Activated CD4-positive, alpha-beta memory T cell treated with anti-CD3 and anti-CD28 coated beads, Interleukin-2, amount 10 ng/mL, durations not matched to agents 7 days and 5 days (primary cell): ENCODE data around the gene KCNAB2. TPM values are rescaled to one million over a fixed set of nuclear protein-coding genes. Genes with fewer than 3 reads are reported as not detected.

Source experiments
- CTCF ChIA-PET: fragments of 350-600 bp; sonication (Branson Sonifier 250); formaldehyde crosslinking; loops from one replicate; lab custom pipeline; 2021; ENCODE audit warnings: antibody characterized with exemption, inconsistent platforms; lab: Charles Lee
- POLR2A ChIA-PET: fragments of 350-600 bp; sonication (Branson Sonifier 250); formaldehyde crosslinking; loops from one replicate; lab custom pipeline; 2021; ENCODE audit warnings: antibody characterized with exemption; lab: Charles Lee
- DNase-seq: peaks from one replicate; pipeline ENCODE4 v3.0.0-alpha.2; 2020
- H3K27ac Mint-ChIP-seq: one replicate; pipeline ENCODE4 v1.8.0; 2021; ENCODE audit warnings: mild to moderate bottlenecking, mixed read lengths
- H3K27me3 Mint-ChIP-seq: one replicate; pipeline ENCODE4 v1.8.0; 2021; ENCODE audit warnings: mixed read lengths
- H3K36me3 Mint-ChIP-seq: one replicate; pipeline ENCODE4 v1.8.0; 2021; ENCODE audit warnings: low read depth, mixed read lengths
- H3K4me1 Mint-ChIP-seq: one replicate; pipeline ENCODE4 v1.8.0; 2021; ENCODE audit warnings: mixed read lengths
- H3K4me3 Mint-ChIP-seq: one replicate; pipeline ENCODE4 v1.8.0; 2021; ENCODE audit warnings: mild to moderate bottlenecking, mixed read lengths
- H3K9me3 Mint-ChIP-seq: one replicate; pipeline ENCODE4 v1.8.0; 2021; ENCODE audit warnings: mixed read lengths
- total RNA-seq, 2 experiments: library from RNA; stranded (reverse); gene quantifications; one replicate each; pipeline ENCODE4 v1.2.3, GENCODE V29; 2021

KCNAB2 gene
- total RNA-seq, 2 experiments from 2014 or later: 284 to 286 TPM

DNA sequence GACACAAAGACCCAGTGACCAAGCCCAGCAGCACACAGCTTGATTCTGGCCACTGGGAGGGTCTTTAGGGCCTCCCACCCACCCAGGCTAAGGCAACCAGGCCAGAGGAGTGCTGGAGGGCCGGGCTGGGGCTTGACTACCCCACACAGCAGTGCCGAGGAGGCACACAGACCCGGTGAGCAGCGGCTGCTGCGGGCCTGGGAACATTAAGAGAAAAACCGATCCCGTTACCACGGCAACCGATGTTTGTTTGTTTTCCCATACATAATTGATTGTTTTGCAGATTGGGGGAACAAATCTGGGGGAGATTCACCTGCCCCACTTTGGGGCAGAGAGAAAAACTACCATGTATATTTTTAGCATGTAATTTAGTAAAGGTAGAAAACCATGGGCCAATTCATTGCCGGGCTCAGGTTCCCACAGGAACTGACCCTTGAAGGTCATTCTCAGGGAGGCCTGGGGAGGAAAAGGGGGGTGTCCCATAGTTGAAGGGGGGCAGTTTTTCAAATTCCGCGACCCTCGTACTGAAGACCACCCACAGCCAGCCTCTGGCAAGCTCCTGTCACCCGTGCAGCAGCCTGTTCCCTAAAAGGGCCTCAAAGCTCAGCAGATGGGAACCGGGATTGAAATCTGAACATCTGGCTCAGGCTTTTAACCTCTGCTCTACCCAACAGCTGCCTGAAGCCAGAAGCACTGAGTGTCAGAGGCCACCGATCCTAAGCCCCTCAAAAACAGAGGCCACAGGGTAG is 99.1 kb downstream of the KCNAB2 start:
- Mint-ChIP-seq H3K27ac (no peak overlapping the region), H3K4me3 (no peak overlapping the region), H3K4me1 (peaks cover 3% of the 10 kb centered on the region), H3K27me3 (peaks cover 3% of the 10 kb centered on the region), H3K36me3 (no peaks in the 10 kb centered on the region), H3K9me3 (no peaks in the 10 kb centered on the region)
- DNase-seq: no peak
- CTCF ChIA-PET: no interaction called here
- POLR2A ChIA-PET: no interaction called here

GRCh38 chr1:6145396-6145750 is 99.7 kb downstream of the KCNAB2 start:
- ChIA-PET POLR2A (no interaction called here), CTCF (no interaction called here)
- Mint-ChIP-seq H3K9me3 (no peaks in the 10 kb centered on the region), H3K4me3 (no peak overlapping the region), H3K4me1 (peaks cover 3% of the 10 kb centered on the region), H3K27ac (no peak overlapping the region), H3K27me3 (peaks cover 3% of the 10 kb centered on the region), H3K36me3 (no peaks in the 10 kb centered on the region)
- DNase-seq: no peak

DNA sequence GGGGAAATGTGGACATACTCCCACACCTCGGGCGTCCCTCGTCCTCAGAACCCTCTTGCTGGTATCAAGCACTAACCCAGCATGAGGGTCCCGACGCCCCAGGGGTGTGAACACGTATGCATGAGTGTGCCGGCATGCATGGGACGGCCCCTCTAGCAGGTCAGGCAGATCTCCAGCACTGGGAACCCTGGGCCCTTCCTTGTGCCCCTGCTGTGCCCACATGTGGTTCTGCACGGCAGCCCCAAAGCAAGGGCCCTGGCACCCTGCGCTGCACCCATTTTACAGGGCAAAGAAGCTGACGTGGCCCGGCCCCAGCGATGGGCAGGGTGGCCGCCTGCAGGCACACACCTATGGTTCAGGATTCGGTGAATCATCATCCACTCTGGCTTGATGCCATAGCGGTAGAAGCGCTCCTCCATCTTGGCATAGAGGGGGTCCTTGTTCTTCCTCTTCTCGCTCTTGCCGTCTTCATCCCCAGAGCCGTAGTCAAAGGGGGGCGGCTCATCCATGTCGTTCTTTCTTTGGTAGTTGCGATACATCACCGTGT is 100.2 kb downstream of the KCNAB2 start:
- no peak overlapping the region for H3K27ac Mint-ChIP-seq
- CTCF ChIA-PET: no interaction called here
- no peak for DNase-seq
- POLR2A ChIA-PET: no interaction called here
- peaks cover 3% of the 10 kb centered on the region for H3K4me1 Mint-ChIP-seq
- no peaks in the 10 kb centered on the region for H3K36me3 Mint-ChIP-seq
- no peak overlapping the region for H3K4me3 Mint-ChIP-seq
- H3K9me3 Mint-ChIP-seq: no peaks in the 10 kb centered on the region
- peaks cover 3% of the 10 kb centered on the region for H3K27me3 Mint-ChIP-seq

GRCh38 chr1:6148497-6149241 is 103.0 kb downstream of the KCNAB2 start:
- peak; percentile 69 for DNase-seq
- Mint-ChIP-seq H3K4me1 (peaks cover 3% of the 10 kb centered on the region), H3K27me3 (peaks cover 3% of the 10 kb centered on the region), H3K36me3 (no peaks in the 10 kb centered on the region), H3K27ac (no peak overlapping the region), H3K9me3 (no peaks in the 10 kb centered on the region), H3K4me3 (no peak overlapping the region)
- POLR2A ChIA-PET: no interaction called here
- CTCF ChIA-PET: no interaction called here

DNA sequence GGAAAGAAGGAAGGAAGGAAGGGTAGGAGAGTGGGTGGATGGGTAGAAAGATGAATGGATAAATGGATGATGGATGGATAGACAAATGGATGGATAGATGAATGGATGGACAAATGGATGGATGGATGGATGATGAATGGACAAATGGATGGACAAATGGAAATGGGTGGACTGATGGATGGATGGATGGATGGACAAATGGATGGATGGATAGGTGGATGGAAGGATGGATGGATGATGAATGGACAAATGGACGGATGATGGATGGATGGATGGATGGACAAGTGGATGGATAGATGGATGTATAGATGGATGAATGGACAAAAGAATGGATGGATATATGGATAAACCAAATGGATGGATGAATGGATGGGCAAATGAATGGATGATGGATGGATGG is 103.9 kb downstream of the KCNAB2 start:
- no peak for DNase-seq
- peaks cover 5% of the 10 kb centered on the region for H3K4me1 Mint-ChIP-seq
- no peak overlapping the region for H3K4me3 Mint-ChIP-seq
- CTCF ChIA-PET: no interaction called here
- H3K27ac Mint-ChIP-seq: no peak overlapping the region
- H3K27me3 Mint-ChIP-seq: peaks cover 3% of the 10 kb centered on the region
- H3K9me3 Mint-ChIP-seq: no peaks in the 10 kb centered on the region
- no peaks in the 10 kb centered on the region for H3K36me3 Mint-ChIP-seq
- POLR2A ChIA-PET: no interaction called here

GRCh38 chr1:6150006-6150938 is 104.6 kb downstream of the KCNAB2 start:
- Mint-ChIP-seq H3K27me3 (peaks cover 3% of the 10 kb centered on the region), H3K4me1 (peaks cover 7% of the 10 kb centered on the region), H3K27ac (no peak overlapping the region), H3K4me3 (no peak overlapping the region), H3K36me3 (no peaks in the 10 kb centered on the region), H3K9me3 (no peaks in the 10 kb centered on the region)
- ChIA-PET CTCF (no interaction called here), POLR2A (no interaction called here)
- no peak for DNase-seq

Other genes with a start within 250 kb of the KCNAB2 start
- gene NPHP4, start 53.5 kb upstream of the KCNAB2 start, total RNA-seq: 10 to 100 TPM; 18.1 to 19.1 TPM
- under 1 TPM; 0.10 to 0.18 TPM for gene CHD5, start 134.4 kb downstream of the KCNAB2 start, total RNA-seq
- 100 to 1,000 TPM; 258 to 298 TPM for gene RPL22, start 153.7 kb downstream of the KCNAB2 start, total RNA-seq
- gene RNF207, start 160.2 kb downstream of the KCNAB2 start, total RNA-seq: 10 to 100 TPM; 12.4 to 16.4 TPM
- 10 to 100 TPM; 49.8 to 49.9 TPM for gene ICMT, start 190.1 kb downstream of the KCNAB2 start, total RNA-seq
- not detected for gene HES3, start 198.3 kb downstream of the KCNAB2 start, total RNA-seq
- gene GPR153, start 215.2 kb downstream of the KCNAB2 start, total RNA-seq: 1 to 10 TPM; 3.9 to 4.4 TPM